GM23338 (cell line): ENCODE measurements around the gene CIITA. TPM values are rescaled to one million over a fixed set of nuclear protein-coding genes. Genes with fewer than 3 reads are reported as not detected.

Experiments used
- ATAC-seq: fragments of 200-7000 bp; cut with Tn5 transposase; 3 replicates; pipeline ENCODE4 v1.9.1; 2020
- DNase-seq: peaks from one replicate; pipeline ENCODE4 v3.0.0-alpha.2; 2015; ENCODE audit warnings: low spot score
- H2AFZ ChIP-seq: fragments of 200-600 bp; sonication (generic); 2 replicates; pipeline ENCODE4 v1.8.0; 2016; ENCODE audit warnings: antibody characterized with exemption, mild to moderate bottlenecking, moderate library complexity
- H3F3A ChIP-seq: fragments of 200-600 bp; sonication (generic); replicated peaks from 2 replicates; pipeline ENCODE4 v1.8.0; 2017; ENCODE audit warnings: antibody characterized with exemption, mixed run types, low read depth
- H3K27ac ChIP-seq: fragments of 200-600 bp; sonication (generic); 2 replicates; pipeline ENCODE4 v1.6.1; 2016; ENCODE audit warnings: low read depth
- H3K27me3 ChIP-seq: fragments of 200-600 bp; sonication (generic); 2 replicates; pipeline ENCODE4 v1.8.0; 2016; ENCODE audit warnings: mild to moderate bottlenecking, mixed run types, moderate library complexity; ENCODE audit not compliant: insufficient read depth
- H3K36me3 ChIP-seq: fragments of 200-600 bp; sonication (generic); 2 replicates; pipeline ENCODE4 v1.8.0; 2016; ENCODE audit warnings: mild to moderate bottlenecking; ENCODE audit not compliant: insufficient read depth
- H3K4me1 ChIP-seq: fragments of 200-600 bp; sonication (generic); 2 replicates; pipeline ENCODE4 v1.8.0; 2016; ENCODE audit warnings: mild to moderate bottlenecking, moderate library complexity; ENCODE audit not compliant: insufficient read depth
- H3K4me2 ChIP-seq: fragments of 200-600 bp; sonication (generic); 2 replicates; pipeline ENCODE4 v1.7.1; 2017; ENCODE audit warnings: mixed run types
- H3K4me3 ChIP-seq: fragments of 200-600 bp; sonication (generic); 2 replicates; pipeline ENCODE4 v1.6.1; 2016; ENCODE audit warnings: mixed run types
- H3K79me2 ChIP-seq: fragments of 200-600 bp; sonication (generic); replicated peaks from 2 replicates; pipeline ENCODE4 v1.8.0; 2017; ENCODE audit warnings: mild to moderate bottlenecking; ENCODE audit not compliant: insufficient read depth
- H3K9me2 ChIP-seq: fragments of 200-600 bp; sonication (generic); 2 replicates; pipeline ENCODE4 v1.8.0; 2017; ENCODE audit not compliant: insufficient read depth
- H4K20me1 ChIP-seq: fragments of 200-600 bp; sonication (generic); replicated peaks from 2 replicates; pipeline ENCODE4 v1.8.0; 2017; ENCODE audit warnings: mild to moderate bottlenecking; ENCODE audit not compliant: insufficient read depth
- H3K27ac Mint-ChIP-seq: 2 replicates; pipeline ENCODE4 v1.8.0; 2020; ENCODE audit warnings: inconsistent platforms, mild to moderate bottlenecking, moderate library complexity, mixed read lengths
- H3K27me3 Mint-ChIP-seq: 3 replicates; pipeline ENCODE4 v1.8.0; 2022; ENCODE audit warnings: low read depth, mild to moderate bottlenecking, moderate library complexity, mixed read lengths, inconsistent platforms; ENCODE audit not compliant: insufficient read depth, poor library complexity
- H3K36me3 Mint-ChIP-seq: 3 replicates; pipeline ENCODE4 v1.8.0; 2021; ENCODE audit warnings: low read depth, mild to moderate bottlenecking, inconsistent platforms, moderate library complexity, mixed read lengths
- H3K4me1 Mint-ChIP-seq: 3 replicates; pipeline ENCODE4 v1.8.0; 2020; ENCODE audit warnings: mild to moderate bottlenecking, inconsistent platforms, mixed read lengths
- H3K4me3 Mint-ChIP-seq: 3 replicates; pipeline ENCODE4 v1.8.0; 2021; ENCODE audit warnings: moderate library complexity, mild to moderate bottlenecking, inconsistent platforms, mixed read lengths
- H3K9me3 Mint-ChIP-seq: 3 replicates; pipeline ENCODE4 v1.8.0; 2020; ENCODE audit warnings: moderate library complexity, mild to moderate bottlenecking, inconsistent platforms, mixed read lengths
- CREB1 ChIP-seq: fragments of 250-450 bp; sonication (Bioruptor Pico); IDR thresholded peaks from 2 replicates; pipeline ENCODE4 v1.5.0; 2020; ENCODE audit warnings: low read depth, mild to moderate bottlenecking, moderate library complexity
- CTCF ChIP-seq, 2 experiments: fragments of 200-600 bp in 1 of 2; sonication (generic) in 1 of 2; conservative IDR thresholded peaks; 2 replicates each; pipeline versions ENCODE4 v1.5.1 to v1.6.1; 2016 to 2017; ENCODE audit warnings: antibody characterized with exemption in 2 of 2, low read depth in 2 of 2, mild to moderate bottlenecking in 2 of 2, moderate library complexity in 1 of 2
- ETS1 ChIP-seq: IDR thresholded peaks from 2 replicates; pipeline ENCODE4 v1.6.1; 2016; ENCODE audit warnings: antibody characterized with exemption
- EZH2 ChIP-seq: fragments of 200-600 bp; sonication (generic); IDR thresholded peaks from one replicate; pipeline ENCODE4 v1.8.0; 2017; ENCODE audit warnings: antibody characterized with exemption, mild to moderate bottlenecking, low read depth; ENCODE audit not compliant: unreplicated experiment
- EZH2phosphoT487 ChIP-seq: fragments of 200-600 bp; sonication (generic); IDR thresholded peaks from one replicate; pipeline ENCODE4 v1.8.1; 2018; ENCODE audit warnings: antibody characterized with exemption; ENCODE audit not compliant: unreplicated experiment
- JUNB ChIP-seq: IDR thresholded peaks from one replicate; pipeline ENCODE4 v1.6.1; 2016; ENCODE audit warnings: antibody characterized with exemption; ENCODE audit not compliant: unreplicated experiment
- NANOG ChIP-seq: IDR thresholded peaks from 2 replicates; pipeline ENCODE4 v1.6.1; 2016; ENCODE audit warnings: antibody characterized with exemption, borderline replicate concordance
- POLR2AphosphoS5 ChIP-seq: IDR thresholded peaks from 2 replicates; pipeline ENCODE4 v1.6.1; 2016; ENCODE audit warnings: antibody characterized with exemption, low read depth
- REST ChIP-seq: IDR thresholded peaks from one replicate; pipeline ENCODE4 v1.6.1; 2018; ENCODE audit warnings: antibody characterized with exemption; ENCODE audit not compliant: unreplicated experiment
- STAT1 ChIP-seq: IDR thresholded peaks from one replicate; pipeline ENCODE4 v1.6.1; 2016; ENCODE audit warnings: antibody characterized with exemption; ENCODE audit not compliant: unreplicated experiment
- ZNF114 ChIP-seq: fragments of 250-450 bp; sonication (Bioruptor Pico); IDR thresholded peaks from 2 replicates; pipeline ENCODE4 v1.5.0; 2020; ENCODE audit warnings: mild to moderate bottlenecking, moderate library complexity
- ZNF331 ChIP-seq: fragments of 250-450 bp; sonication (Bioruptor Pico); IDR thresholded peaks from 2 replicates; pipeline ENCODE4 v1.5.0; 2020; ENCODE audit warnings: low read depth, mild to moderate bottlenecking, moderate library complexity
- ZNF462 ChIP-seq: fragments of 250-450 bp; sonication (Bioruptor Pico); IDR thresholded peaks from 2 replicates; pipeline ENCODE4 v1.5.0; 2020; ENCODE audit warnings: mild to moderate bottlenecking, moderate library complexity
- polyA plus RNA-seq: library from polyadenylated mRNA; unstranded; fragments of >200 nt; fragmentation: Nextera tagmentation; extraction: Ambion mirVana; gene quantifications from 2 replicates; pipeline ENCODE4 v1.2.1, GENCODE V29; 2016
- total RNA-seq: library from RNA; depleted of rRNA; stranded (reverse); fragments of >200 nt; shearing (Covaris generic); gene quantifications from 2 replicates; pipeline ENCODE4 v1.2.3, GENCODE V29; 2014

Gene CIITA
- total and polyA plus RNA-seq, 2 experiments from 2014 or later, result 0.10 to 0.57 TPM

- Histone ChIP-seq H3K27ac (no peak overlapping the region), H3K4me1 (no peaks in the 10 kb centered on the region)
These were observed 29.5 kb downstream of the CIITA start for GRCh38 chr16:10906482-10906881.

More at GRCh38 chr16:10906482-10906881, 29.5 kb downstream of the CIITA start:
- no peaks in the 10 kb centered on the region; the same call in 2 of the 3 replicates for H3K36me3 Mint-ChIP-seq
- no peaks in the 10 kb centered on the region for H3K36me3 ChIP-seq
- H3K4me3 Mint-ChIP-seq, result no peak overlapping the region
- H4K20me1 ChIP-seq, result no peaks in the 10 kb centered on the region
- H3K27me3 ChIP-seq, result no peaks in the 10 kb centered on the region
- no peak overlapping the region; the same call in 1 of the 2 replicates for H2AFZ ChIP-seq
- H3K4me1 Mint-ChIP-seq, result no peaks in the 10 kb centered on the region; the same call in 2 of the 3 replicates
- H3K9me2 ChIP-seq, result no peaks in the 10 kb centered on the region
- H3K27ac Mint-ChIP-seq, result no peak overlapping the region
- DNase-seq (no peak), ATAC-seq (no peak)
- H3K4me2 ChIP-seq, result no peak overlapping the region
- no peaks in the 10 kb centered on the region for H3F3A ChIP-seq
- no peaks in the 10 kb centered on the region; the same call in 2 of the 3 replicates for H3K9me3 Mint-ChIP-seq
- no peaks in the 10 kb centered on the region for H3K79me2 ChIP-seq
- no peak overlapping the region for H3K4me3 ChIP-seq
- no peaks in the 10 kb centered on the region for H3K27me3 Mint-ChIP-seq
- TF ChIP-seq NANOG (no peak), POLR2AphosphoS5 (no peak), JUNB (no peak), ZNF462 (CRISPR knock-in tag) (no peak), ZNF114 (CRISPR knock-in tag) (no peak), STAT1 (no peak), EZH2phosphoT487 (no peak), ETS1 (no peak), ZNF331 (CRISPR knock-in tag) (no peak), CREB1 (CRISPR knock-in tag) (no peak), REST (no peak), EZH2 (no peak), CTCF (conservative IDR thresholded peaks at IDR 0.05; ENCODE audit: low read depth in 2 of 2) (no peak)
